NCI-H146 (cell line): ENCODE measurements around the gene HNRNPA0.

Source experiments
- DNase-seq: peaks from one replicate; lab custom pipeline; 2025; lab: John Stamatoyannopoulos, UW

Gene HNRNPA0

DNA sequence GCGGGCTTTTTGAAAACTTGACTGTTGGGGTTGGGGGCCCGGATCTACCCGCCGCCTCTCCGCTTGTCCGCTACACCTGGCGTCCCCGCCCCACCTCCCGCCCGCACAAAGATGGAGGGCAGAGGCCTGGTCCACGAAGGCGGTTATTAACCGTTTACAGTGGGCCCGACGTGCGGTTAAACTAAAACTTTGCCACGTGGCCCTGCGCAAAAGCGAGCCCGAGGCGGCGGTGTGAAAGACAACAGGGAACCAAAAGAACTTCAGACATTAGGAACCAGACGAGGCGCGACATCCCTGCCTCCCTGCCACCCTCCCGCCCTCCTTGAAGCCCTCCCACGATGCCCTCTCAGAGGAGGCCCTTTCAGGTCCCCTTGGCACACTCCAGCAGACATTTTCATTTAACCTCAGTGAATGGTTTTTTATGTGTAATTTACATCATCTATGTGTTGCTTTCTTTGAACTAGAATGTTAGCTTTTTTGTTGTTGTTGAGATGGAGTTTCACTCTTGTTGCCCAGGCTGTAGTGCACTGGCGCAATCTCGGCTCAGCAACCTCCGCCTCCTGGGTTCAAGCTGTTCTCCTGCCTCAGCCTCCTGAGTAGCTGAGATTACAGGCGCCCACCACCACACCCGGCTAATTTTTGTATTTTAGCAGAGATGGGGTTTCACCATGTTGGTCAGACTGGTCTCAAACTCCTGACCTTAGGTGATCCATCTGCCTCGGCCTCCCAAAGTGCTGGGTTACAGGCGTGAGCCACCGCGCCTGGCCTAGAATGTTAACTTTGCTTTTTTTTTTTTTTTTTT, 999 bp upstream of the HNRNPA0 start:
- DNase-seq, result no peak

DNA sequence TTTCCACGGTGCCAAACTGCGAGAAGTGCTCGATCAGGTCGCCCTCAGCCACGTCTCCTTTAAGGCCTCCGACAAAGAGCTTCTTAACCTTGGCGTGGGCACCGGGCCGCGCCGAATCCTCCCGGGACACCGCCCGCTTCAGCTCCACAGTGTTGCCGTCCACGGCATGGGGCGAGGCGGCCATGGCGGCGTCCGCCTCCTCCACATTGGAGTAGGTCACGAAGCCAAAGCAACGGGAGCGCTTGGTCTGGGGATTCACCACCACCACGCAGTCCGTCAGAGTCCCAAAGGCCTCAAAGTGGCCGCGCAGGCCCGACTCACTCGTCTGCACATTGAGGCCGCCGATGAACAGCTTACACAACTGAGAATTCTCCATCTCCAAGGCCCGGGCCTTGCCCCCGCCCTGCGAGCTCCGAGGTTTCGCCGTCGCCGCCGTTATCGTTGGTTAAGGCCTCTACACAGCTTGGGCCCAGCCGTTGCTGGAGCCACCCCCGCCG, 424 bp downstream of the HNRNPA0 start:
- DNase-seq, result peak; percentile 53

DNA sequence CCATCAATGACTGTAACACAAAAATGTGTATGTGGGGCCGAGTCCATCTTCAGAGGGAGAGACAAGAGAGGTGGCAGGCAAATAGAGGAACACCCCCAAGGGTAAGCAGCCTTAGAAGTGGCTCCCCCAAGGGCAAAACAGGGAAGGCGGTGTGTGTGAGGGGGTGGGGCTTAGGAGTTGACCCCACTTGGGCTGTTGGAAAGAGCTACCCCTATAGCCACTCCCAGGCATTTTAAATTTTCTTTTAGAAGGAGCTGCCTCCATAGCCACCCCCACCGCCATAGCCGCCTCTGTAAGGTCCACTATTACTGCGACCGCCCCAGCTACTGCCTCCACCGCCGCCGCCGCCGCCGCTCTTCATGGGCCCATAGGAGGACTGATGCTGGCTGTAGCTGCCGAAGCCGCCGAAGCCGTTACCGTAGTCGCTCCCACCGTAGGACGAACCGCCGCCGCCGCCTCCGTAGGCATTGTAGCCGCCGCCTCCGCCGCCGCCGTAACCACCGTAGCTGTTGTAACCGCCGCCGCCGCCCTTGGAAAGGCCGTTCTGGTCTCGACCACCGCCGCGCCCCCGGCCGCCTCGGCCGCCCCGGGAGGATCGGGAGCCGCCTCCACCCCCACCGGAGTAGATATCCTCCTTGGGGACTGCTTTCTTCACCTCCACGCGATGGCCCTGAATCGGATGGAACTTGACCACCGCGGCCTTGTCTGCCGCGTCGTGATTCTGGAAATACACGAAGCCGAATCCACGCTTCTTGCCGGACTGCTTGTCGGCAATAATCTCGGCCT, 1.1 kb downstream of the HNRNPA0 start:
- DNase-seq, result peak; percentile 12

DNA sequence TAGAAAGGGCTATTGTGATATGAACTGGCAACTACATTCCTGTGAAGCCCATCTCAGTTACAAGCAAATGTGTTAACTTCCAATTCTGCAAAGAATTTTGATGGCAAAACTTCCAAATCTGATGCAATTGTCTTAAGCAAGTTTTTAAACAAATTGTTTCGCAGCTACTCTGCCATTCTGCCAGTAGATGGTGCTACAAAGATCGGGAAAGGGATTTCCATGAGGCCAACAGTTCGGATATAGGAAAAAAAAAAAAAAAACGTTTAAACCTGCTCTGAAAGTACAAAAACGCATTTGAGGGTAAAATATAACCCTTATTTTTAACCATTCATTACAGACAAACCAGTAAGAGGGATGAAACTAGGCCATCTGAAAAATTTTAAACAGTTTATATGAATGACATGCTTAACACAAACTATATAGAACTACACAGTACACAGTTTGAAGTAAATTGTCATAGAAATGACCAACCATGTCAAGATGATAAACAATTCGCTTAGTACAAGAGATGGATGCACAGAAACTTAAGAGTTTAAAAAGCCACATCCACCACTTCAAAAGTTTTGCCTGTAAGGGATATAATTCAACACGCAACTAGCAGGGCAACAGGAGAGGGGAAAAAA, 2.2 kb downstream of the HNRNPA0 start:
- peak; percentile 37 for DNase-seq

DNA sequence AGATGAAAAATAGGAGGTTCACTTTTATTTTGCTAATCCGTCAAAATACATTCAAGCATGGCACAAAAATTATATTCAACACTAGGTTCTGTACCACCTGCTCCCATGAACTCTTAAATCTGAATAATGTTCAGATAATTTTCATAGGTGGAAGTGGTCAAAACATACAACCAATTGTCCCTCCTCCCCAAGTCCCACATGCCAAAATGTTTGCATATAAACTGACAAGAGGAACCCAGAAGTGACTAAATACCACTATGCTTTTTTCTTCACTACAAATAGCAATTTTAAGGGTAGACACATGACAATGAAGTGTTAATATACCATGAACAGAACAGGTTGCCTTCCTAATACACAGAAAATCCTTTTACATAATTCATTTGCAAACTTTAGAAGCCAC, 3.7 kb downstream of the HNRNPA0 start:
- DNase-seq, result no peak

DNA sequence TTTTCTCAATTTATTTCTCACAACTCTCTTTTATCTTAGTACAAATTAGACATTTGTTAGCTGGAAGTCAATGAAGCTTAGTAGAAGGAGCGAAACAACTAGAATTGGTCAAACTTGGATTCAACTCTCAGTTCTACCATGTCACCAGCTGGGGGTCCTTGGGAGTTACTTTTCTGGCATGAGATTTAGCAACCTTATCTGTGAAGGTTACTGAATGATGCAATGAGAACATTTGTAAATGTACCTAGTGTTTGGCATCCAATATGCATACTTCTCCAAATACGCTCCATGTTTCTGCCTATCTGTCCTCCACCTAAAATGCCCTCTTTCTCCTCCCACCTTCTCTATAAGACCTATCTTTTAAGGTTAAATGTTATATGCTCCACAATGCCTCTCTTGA, 6.3 kb downstream of the HNRNPA0 start:
- DNase-seq, result no peak

DNA sequence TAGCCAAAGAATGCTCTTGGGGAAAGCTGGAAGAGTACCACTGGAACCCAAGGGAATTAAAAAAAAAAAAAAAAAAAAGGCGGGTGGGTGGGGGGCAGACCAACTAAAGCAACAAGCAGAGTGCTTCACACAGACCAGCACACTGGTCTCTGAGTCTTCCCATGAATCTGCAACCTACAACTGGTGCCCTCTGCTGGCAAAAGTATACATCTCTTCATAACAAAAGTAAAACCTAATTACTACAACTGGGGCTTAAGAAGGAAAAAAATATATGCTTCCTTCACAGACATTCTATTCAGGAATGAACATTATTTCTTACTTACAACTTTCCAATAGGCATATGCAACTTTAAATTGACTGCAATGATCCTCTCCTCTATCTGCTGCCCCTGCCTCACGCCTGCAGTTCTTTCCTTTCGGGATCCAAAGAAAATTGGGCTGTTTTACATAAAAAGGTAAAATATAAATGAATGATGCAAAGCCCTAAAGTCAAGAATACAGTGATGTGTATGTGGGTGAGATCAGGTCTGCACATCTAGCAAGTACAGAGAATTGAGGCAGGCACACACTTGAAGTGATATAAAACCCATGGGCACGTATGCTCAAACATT, 11.0 kb downstream of the HNRNPA0 start:
- DNase-seq, result peak; percentile 73

DNA sequence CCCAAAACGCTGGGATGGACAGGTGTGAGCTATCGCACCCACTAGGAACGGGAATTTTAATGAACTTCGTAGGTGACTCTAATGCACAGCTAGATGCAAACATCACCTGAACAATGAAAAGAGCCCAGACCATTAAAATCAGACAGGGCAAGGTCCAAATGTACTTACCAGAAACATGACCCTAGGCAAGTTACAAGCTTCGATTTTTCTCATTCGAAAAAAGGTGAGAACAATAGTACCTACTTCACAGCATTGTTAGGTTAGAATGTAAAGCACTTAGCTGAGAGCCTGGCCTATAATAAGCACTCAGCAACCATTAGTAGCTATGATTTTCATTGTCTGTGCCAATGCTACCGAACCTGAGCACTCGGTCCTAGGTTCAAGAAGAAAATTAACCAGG, 12.4 kb downstream of the HNRNPA0 start:
- peak; percentile 87 for DNase-seq

DNA sequence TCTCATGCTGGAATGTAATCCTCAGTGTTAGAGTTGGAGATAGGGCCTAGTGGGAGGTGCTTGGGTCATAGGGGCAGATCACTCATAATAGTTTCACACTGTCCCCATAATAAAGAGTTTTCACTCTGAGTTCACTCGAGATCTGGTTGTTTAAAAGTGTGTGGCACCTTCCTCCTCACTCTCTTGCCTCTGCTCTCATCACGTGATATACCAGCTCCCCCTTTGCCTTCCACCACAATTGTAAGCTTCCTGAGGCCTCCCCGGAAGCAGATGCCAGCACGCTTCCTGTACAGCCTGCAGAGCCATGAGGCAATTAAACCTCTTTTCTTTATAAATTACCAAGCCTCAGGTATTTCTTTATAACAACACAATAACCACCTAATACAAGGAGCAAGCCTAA, 14.4 kb downstream of the HNRNPA0 start:
- DNase-seq, result no peak

DNA sequence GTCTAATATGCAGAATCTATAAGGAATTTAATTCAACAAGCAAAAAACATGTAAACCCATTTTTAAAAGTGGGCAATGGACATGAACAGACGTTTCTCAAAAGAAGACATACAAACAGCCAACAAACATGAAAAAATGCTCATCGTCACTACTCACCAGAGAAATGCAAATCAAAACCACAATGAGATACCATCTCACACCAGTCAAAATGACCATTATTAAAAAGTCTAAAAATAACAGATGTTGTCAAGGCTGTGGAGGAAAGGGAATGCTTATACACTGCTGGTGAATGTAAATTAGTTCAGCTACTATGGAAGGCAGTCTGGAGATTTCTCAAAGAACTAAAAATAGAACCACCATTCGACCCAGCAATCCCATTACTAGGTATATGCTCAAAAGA, 15.2 kb downstream of the HNRNPA0 start:
- DNase-seq, result no peak

DNA sequence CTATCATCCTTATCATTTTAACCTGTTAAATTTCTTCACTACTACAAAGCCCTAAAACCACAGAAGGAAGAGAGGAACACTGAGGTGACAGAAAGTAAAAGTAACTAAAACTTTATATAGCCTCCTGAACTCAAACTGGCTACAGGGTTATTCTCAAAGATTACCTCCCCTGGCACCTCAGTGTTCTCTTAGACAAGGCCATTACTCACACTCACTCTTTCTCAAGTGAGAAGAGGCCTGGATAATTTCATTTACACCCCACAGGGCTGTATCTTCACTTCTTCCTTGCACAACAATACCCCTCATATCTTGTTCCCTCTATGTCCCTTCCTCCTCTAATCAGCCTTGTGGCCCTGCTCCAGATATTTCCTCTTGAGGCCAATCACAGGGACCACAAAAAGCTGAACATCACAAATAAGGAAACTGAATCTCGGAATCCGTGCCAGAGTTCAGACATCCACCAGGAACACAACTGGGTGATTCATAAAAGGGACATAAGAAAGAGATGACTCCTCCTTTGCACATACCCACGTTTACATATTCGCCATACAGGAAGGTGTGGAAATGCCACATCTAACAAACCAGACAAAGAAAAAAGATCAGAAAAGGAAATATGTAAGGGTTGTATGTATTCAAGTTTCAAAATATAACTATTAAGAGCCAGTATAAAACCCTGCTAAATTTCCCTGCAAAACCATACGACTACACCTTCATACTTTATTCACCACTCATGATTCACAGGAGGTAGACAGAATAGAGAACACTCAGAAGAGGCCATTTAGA, 16.6 kb downstream of the HNRNPA0 start:
- DNase-seq, result no peak

DNA sequence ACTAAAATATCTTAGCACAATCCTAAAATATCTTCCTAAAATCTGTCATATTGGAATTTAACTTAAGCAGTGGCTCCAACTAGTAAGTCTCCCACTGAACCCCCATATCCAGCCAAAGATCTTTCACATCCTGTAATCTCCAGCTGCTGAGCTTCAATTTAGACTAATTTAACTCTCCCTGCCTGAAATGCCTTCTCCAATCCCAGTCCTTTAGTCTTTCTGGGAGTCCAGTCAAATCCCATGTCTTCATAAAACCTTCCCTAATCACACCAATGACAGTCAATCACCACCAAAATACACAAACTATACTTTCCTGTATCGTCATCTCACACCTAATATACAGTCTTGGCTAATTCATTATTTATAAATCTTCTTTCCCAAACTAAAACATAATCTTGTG, 17.7 kb downstream of the HNRNPA0 start:
- DNase-seq, result no peak

DNA sequence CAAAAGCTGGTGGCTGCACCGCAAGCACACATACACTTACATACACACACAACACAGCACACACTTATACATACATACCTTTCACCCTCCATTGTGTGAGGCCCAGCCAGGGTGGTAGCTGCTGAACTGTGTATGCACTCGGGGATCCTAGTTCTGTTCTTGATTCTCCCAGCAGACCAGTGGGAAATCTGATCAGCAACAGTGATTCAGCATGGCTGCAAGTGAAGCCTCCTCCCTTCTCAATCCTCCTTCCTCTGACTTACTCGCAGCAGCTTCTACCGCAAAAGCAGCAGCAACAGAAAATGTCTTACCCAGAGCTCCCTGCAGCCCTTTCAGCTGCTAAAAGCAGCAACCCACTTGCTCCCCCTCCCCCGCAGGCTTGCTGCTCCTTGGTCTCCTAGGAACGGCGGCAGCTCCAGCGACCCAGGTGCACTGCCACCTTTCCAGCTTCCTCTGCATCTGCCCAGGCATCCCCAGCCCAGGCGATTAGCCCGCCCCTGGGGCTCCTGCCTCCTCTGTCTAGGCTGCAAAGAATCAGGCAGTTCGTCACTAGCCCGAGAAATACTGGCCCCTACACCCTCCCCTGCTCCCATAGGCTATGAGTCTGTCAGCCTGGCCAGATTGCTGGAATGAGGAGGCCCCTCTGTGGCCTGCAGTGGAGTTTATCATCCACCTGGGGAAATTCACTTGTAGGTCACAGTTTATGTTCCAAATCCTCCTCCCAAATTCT, 18.4 kb downstream of the HNRNPA0 start, which contains the start of gene KLHL3:
TSS of gene KLHL3 (minus strand) at position 535 of the 730 bp plus-strand sequence. CDS start at position 92, 443 bp downstream.
- DNase-seq, result peak; percentile 82

DNA sequence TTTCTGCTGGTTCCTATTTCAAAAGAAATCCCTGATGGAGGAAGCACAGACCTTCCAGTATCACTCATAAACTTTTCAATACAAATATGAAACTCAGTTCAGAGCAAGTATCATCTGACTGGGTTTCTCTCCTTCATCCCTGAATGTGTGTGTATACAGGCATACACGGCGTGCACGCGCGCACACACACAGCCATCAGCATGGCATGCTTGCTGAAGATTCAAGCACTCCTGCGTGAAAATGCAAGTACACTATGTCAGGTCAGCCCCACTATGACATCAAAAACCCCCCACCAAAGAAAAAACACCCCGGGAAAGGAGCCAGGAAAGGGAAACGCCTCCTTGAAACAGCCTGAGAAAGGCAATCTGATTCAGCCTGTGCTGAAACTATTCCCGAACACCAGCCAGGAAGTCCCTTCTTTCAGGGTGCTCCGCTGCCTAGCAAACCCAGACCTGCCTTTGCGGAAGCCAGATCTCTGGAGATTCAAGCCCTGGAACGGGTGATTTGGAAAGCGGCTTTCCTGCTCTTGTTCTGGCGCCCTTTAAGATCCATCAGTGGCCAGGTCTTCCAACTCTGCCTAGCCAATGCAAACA, 19.1 kb downstream of the HNRNPA0 start:
- peak; percentile 48 for DNase-seq

DNA sequence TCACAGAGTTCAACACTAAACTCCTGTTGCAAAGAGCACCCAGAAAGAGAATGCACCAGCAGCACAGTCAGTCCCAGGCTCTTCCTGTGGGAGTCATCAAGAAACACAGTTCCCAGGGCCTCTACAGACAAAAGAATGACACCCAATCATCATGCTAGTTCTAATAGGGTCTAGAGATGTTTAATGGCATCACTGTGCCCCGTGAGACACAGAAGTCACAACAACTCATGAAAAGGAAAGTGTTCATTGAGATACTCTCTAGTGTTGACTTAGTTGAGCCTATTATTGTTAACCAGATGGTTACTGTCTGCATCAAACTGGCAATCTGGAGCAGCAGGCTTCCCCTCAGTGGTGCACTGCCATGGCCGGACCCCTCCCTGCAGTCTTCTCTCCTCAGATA, 19.8 kb downstream of the HNRNPA0 start:
- peak; percentile 25 for DNase-seq

DNA sequence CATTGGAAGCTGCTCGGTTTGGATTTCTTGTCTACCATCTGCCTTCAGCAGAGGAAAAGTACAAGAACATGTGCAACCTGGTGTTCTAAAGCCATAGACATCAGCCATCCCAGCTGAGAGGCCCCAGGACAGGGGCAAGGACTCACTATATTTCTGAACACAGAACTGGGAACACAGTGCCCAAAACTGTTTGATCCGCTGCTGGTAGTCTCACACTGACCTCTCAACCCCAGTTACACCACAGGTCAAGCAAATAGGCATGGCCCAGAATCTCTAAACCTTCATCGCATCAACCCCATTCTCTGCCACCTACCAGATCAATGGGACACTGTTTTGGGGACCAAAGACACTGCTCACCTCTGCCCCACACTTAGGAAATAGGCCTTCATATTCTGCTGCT, 20.2 kb downstream of the HNRNPA0 start:
- DNase-seq, result no peak

DNA sequence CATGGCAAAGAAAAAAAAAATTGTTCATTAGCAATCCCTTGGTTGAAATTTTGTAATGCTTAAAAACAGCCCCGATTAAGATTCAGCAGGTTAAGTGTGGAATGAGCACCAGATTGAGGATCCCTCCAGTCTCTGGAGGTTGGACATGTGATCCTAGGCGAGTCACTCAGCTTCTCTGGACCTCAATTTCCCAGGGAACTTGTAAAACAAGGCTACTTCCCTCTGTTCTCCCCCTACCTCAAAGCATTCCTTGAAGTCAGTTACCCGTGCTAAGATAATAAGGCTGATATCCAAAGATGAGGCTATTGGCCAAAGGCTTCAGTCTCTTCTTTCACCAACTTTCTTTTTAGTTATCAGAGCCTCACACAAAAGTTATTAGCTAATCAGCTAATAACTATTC, 21.2 kb downstream of the HNRNPA0 start:
- no peak for DNase-seq

DNA sequence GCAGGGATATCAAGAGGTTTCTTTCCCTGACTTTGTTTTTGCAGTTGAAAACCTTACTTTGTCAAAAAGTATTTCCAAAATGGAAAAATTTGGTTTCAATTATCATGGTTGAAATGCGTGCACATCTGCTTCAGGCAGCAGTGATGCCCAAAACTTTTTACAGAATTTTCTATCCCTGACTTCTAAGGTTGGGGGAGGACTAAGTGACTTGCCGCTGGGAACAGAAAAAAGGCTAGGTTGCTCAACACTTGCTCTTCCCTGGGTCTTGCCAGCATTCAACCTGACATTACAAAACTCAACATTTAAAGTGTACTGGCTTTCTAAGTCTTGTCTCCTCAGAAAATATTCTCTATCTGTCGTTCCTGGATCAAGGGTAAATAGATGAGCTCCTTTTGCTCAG, 23.0 kb downstream of the HNRNPA0 start:
- DNase-seq, result no peak

DNA sequence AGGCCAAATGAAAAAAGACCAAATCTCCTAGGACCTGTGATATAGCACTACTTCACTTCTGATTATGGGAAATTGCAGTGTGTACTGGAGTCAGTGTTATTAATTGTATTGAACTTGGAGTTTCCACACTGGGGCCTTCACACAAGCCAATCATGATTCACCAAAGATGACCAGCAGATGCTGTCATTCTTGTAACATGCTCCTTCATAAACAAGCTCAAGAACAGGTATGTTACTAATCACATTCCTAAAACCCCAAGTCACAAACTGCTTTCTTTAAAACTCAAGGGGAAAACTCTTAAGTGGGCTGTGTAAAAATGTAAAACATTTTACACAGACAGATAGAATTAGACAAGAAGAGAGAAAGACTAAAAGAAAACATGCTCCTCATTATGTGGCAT, 23.8 kb downstream of the HNRNPA0 start:
- no peak for DNase-seq

DNA sequence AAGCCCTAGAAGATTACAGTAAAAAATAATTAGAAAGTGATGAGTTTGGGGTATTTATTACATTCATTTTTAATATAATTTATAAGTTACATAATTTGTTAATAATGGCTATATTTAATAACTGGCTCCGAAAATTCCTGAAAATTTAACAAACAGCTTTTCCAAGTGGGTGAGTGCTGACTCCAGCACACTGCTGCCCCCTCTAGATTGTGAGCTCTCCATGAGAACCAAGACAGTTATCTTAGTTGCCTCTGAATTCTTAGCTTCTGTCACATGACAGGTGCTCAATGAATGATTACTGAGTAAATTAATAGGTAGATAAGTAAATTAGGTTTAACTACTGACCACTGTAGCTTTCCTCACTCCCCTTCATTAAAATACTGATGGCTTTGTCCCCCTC, 26.1 kb downstream of the HNRNPA0 start:
- no peak for DNase-seq
